ENCODE data around the gene SLC4A5.
A peak's percentile ranks its signal among the peaks of the same experiment; 100 is the strongest.
"Not testable (repeated sequence)": the region's sequence is repeated elsewhere in the genome, so short reads cannot be mapped to it uniquely, and the experiment has no call there.

Gene SLC4A5

DNA sequence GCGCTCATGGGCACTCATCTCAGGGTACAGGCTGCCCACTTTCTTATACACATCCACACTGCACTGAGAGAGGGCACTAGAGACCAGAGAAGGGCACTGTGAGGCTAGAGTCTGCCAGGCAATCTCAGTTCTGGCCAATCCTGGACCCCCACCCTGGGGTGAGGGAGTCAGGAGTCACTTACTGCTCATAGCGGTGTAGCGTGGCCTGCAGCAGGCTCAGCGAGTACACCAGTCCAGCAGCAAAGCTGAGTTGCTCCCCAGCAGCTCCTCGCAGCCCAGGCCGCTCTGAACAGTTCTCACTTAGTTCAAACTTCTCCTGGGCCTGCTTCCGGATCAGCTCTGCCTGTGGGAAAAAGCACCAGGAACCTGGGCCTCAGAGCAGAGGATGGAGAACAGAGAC is 24.6 kb upstream of the SLC4A5 start:
- no peak for DNase-seq (ENCODE audit: low read depth in 2 of 2)

DNA sequence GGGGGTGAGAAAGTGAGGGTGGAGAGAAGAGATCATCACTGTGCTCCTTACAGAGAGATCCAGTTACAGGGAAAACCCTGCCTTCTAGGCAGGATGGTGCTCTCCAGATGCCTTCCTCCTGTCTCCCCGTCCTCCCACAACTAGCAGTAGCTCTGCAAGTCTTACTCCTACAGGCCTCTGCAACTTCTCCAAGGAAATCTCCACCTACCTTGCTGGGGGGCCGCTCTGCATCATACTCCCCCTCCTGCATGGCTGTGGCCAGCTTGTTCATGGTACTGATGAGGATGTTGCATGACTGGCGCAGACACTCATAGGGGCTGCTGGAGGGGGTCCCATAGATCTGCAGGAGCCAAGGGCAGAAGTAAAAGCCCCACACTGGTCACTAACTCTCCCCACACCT is 22.8 kb upstream of the SLC4A5 start:
- no peak for DNase-seq (ENCODE audit: low read depth in 2 of 2)

DNA sequence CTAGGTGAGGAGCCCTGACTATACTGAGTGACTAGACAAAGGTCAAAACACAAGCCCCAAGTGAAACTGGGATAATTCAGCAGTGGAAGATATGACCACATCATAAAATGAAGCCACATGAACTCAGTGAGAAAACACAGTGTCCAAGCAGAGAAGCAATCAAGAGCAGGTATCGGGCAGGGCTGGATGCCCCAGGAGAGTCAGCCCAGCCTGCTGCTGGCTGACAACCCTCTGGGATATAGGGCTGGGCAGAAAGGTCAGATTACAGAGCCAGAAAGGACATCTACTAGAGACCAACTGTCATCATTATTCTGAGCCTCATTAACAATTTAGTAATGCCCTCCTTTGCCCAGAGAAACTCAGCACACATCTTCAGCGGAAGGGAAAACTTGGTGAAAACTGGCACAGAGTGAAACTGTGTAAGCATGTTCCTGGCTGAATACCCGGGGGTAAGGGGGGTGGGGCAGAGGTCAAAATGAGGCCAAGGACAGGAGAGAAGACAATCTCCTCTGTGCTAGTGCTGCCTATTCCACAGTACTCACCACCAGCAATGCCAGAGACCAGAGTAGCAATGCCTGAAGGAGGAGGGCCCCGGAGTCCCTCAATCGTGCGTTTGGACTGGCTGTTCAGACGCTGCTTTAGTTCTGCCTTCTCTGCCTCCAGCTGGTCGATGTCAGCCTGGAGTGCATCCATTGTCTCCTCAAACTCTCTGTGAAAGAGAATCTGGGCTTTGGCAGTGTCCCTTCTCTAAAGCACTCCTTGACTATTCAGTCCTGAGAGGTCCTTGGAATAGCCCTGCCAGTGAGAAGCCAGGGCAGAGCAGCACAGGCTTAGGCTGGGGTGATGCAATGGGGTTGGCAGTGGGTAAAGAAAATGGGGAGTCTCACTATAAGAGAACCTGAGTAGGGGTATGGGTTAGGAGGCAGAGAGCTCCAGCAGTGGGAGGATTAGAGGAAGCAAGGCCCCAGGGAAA is 21.6 kb upstream of the SLC4A5 start:
- DNase-seq (ENCODE audit: low read depth in 2 of 2) = no peak

DNA sequence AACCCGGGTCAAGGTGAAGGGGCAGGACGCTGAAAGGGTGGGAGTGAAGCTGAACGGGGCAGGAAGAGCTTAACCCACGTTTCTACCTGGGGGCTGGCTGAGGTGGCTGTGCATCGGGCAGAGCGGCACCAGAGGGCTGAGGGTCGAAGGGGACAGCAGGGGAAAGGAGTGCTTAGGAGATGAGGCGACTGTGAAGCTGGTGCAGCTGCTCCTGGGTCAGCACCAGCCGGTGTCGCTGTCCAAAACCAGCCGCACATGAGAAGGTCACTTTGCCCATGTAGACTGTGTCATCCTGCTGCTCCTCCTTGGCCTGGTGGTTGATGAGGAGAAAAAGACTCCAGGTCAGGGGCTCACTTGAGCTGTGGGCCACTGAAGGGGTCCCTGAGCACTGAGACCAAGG is 18.1 kb upstream of the SLC4A5 start:
- no peak for DNase-seq (ENCODE audit: low read depth in 2 of 2)

DNA sequence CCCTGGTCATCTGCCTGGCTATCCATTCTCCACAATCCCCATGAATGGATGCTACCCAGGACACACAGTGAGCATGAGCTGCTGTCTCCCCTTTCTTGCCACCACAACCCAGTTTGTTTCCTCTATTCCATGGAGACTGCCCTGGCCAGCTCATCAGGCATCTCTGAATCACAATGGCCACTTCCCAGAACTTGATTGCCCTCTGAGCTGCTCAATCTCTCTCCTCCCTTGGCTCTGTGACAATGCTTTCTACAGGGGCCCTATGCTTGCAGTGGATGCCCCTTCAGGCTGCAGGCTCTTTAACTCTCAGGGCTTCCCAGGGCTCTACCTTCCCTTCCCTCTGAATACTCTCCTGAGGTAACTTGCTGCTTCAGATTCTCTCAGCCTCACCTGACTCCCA is 14.4 kb upstream of the SLC4A5 start:
- no peak for DNase-seq (ENCODE audit: low read depth in 2 of 2)

DNA sequence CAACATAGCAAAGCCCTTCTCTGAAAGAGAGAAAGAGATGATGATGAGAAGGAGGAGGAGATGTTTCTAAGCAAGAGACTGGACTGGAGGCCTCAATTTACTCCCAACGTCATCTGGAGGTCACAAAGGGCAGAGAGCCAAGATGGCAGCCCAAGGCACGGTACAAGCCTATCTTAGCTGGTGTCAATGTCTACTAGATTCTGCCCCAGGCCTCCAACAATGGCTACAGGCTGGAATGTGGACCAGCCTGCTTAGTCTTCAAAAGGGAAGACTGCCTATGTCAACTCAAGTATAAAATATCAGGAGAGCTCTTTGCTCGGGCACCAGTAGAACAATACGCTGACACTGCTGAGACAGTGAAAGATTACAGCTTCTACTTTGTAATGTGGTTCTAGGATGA is 6.7 kb upstream of the SLC4A5 start:
- no peak for DNase-seq (ENCODE audit: low read depth in 2 of 2)

DNA sequence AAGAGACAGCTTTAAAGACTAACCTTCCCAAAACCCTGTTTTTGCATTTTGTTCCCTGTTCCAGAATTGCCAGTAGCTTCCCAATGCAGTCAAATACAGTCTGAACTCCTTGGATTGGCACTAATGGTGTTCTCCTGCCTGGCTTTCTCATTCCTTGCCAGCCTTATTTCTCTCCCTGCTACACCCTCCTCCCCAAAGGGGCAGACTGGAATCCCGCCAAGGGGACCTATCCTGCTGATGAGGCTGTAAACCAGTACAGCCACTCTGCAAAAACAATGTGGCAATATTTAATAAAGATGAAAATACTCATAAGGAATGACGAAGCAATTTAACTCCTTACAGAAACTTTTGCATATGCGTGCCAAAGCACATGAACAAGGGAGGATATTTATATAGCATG is 4.5 kb upstream of the SLC4A5 start:
- DNase-seq (ENCODE audit: low read depth in 2 of 2) = no peak

DNA sequence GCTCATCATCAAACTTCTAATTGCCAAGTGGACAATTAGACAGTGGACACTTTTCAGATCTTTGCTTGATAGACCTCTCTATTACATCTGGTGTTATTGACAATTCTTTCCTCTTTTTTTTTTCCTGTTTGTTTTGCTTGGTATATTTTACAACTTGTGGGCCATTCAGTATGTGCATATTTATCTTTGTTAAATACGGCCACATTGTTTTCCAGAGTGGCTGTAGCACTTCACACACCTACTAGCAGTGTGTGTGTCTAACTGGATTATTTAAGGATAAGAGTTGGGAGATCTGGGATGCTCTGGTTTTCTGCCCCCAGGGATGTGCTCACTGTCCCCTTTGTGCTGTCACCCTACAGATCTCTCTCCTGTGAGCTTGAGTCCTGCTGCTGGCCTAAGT is 4.1 kb upstream of the SLC4A5 start:
- DNase-seq (ENCODE audit: low read depth in 2 of 2) = no peak

DNA sequence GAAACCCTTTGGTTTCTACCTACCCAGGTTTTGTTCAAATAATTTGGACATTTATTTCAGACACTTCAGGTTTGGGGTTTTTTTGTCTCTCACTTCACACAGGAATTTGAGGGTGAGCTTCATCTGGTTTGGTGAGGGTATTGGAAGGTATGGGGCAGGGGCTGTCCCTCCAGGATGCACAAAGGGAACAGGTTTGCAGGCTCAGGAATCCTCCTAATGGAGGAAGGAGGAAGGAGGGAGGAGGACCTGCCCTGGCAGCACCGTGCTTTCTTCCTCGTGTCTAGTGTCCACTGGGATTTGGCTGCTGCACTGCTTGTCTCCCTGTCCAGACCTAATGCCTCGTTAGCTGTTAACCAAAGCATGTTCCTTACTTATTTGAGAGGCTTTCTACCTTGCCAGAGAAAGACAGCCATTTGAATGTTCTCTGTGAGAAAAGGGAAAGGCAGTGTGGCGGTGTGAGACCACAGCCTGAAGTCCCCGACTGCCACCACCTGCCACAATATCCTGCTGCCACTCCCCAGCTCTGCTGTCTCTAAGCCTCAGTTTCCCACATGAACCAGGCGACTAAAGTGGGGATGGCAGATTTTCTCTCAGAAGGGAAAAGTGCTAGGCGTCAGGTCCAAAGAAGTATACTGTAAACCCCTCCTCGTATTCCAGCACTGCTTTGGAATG is 2.2 kb upstream of the SLC4A5 start:
- DNase-seq (ENCODE audit: low read depth in 2 of 2) = no peak

DNA sequence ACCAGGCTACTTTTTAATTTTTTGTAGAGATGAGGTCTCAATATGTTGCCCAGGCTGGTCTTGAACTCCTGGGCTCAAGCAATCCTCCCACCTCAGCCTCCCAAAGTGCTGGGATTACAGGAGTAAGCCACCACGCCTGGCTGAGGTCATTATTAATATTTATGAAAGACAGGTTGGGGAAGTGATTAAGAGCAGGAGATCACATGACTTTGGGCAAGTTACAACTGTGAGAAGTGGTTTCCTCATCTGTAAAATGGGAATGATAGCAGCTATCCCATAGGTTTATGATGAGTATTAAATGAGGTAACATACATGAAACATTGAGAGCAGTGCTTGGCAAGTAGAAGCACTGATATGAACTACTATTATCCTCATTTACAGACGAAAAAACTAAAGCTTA is 7.0 kb downstream of the SLC4A5 start:
- DNase-seq (ENCODE audit: low read depth in 2 of 2) = not testable (repeated sequence)

DNA sequence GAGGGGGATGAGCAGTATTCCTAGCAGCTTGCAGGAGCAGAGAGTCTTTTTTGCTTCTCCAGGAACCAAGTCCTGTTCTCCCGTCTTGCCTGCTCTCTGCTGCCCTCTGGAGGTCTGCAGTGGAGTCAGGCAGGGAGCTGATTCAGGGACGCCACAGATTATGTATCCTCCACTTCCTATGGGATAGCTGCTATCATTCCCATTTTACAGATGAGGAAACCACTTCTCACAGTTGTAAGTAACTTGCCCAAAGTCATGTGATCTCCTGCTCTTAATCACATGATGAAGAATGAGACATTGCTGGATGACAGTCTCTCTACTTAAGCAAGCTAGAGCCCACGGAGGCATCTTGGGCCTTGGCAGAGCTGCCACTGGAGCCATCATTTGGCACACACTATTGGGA is 8.3 kb downstream of the SLC4A5 start:
- peak; percentile 35 to 50 for DNase-seq (ENCODE audit: low read depth in 2 of 2)

DNA sequence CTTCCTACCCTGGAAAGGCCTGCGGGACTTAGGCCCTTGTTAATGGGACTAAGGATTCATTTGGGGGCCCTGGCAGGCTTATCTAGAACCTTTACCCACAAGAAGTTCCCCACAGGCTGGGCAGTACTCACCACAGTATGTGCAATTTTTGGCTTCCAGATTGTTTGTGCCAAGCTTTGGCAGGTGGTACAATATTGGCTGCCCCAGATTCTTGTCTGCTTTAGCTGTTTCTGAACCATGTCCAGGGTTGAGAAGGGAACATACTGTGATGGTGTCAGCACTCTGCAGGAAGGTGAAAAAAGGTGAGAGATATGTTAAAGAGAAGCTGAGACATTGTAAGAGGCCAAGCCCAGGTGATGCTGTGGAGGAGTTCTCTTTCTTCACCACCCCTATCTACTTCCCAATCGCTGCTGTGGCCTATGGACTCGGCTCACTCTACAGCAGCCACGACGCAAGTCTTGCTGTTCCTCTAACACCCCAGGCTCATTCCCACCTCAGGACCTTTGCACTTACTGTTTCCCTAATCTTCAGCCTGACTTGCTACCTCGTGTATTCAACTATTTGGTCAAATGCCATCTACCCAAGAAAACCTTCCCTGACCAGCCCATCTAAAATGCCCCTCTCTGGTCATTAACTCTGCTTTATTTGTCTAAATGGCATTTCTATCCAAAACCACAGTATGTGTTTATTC is 9.2 kb downstream of the SLC4A5 start:
- DNase-seq (ENCODE audit: low read depth in 2 of 2) = no peak

DNA sequence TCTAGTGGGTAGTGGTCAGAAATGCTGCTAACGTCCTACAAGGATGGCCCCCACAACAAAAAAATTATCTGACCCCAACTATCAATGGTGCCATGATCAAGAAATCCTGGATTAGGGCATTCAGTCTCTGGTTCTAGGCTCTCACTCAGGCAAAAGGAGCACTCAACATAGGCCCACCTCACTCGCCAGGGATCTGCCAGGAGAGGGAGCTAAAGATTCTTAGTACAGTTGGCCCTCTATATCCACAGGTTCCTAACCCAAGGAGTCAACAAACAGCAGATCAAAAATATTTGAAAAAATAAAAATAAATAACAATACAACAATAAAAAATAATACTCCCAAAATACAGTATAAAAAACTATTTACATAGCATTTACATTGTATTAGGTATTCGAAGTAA is 10.0 kb downstream of the SLC4A5 start:
- no peak for DNase-seq (ENCODE audit: low read depth in 2 of 2)

DNA sequence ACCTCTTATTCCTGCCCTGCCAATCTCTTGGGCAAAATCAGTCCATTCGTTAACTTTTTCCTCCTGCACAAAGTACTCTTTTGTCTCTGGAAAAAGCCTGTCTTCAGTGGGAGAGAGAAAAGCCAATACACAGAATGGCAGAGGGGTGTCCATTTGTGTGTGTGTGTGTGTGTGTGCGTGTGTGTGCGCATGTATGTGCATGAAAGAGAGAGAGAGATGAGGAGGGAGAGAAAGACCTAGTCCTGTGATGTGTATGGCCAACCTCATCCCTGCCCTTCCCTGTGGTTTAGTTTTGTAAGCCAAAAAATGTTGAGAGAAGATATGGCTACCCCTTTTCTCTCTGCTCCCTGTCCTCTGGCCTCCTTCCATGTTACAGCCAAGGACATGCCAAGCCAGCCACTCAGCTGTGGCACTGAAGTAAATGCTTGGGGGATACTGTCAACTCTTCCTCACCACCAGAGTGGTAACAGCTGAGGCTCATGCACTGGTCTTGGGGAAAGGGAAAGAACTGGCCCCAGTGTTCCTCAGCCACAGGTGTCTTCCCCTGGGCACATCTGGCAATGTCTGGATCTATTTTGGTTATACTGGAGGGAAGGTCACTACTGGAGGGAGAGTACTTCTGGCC is 10.6 kb downstream of the SLC4A5 start:
- no peak for DNase-seq (ENCODE audit: low read depth in 2 of 2)

DNA sequence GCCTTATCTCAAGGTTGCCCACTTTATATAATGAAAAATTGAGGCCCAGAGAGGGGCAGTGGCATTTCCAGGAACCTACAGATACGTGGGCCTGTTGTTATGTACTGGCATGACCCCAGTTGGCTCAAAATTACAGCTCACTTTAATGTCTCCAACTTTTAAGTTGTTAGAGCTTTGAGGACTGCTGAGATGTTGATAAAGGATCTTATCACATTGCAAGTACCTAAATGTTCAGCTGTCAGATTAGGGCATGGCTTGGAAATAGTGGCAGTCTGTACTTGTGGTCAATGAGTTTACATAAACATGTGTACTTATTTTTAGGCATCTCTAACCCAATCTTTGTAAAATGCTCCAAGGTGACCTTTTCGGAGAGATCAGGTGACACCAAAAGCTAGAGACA is 14.6 kb downstream of the SLC4A5 start:
- DNase-seq (ENCODE audit: low read depth in 2 of 2) = no peak

DNA sequence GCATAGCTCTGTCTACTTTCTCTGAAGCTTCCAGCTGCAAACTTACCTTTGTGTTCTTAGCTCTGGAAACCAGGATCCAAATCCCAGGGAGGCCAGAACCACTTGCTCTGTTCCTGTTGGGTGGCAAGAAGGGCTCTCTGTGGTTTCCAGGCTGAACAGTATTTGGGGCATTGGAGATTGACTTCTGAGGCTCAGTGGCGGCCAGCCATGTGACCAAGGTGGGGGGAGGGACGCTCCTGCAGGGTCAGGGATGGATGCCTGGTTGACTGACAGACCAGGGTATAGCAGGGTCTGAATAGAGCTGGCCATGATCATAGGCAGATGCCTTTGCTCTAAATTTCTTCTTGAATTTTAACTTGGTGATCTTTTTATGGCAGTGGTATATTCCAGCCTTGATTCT is 15.1 kb downstream of the SLC4A5 start:
- no peak for DNase-seq (ENCODE audit: low read depth in 2 of 2)

DNA sequence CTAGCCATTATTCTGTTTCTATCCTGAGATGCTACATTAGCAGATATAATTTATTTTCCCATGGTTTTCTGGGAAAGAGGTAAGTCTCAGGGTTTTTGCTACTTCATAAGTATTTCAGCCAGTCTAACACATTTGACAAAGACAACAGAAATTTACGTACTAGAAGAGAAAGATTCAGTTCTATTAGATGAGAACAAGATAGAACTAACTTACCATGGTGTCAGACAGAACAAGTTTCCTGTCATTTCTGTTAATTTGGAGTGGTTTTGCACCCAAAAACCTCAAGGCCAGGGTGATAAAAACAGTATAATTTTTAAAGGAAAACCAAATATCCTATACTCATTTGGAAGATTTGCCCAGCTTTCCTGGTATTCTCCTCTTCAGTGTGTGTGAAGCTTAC is 15.6 kb downstream of the SLC4A5 start:
- no peak for DNase-seq (ENCODE audit: low read depth in 2 of 2)

DNA sequence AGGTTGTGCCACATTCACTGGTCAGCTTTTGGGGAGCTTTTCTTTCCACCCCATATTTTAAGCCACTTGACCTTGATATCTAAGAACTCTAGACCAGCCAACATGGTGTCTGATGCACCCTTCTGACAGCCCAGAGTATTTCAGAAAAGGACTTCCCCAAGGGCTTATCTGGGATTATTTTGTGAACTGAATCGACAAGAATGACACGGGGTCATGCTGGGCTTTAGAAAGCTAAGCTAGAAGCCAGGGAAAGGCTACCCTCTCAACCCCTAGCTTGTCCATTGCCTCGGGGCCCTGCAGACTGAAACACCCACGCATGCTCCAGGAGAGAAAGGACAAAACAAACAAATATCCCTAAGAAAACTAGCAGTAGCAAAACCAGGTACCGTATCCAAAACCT is 16.0 kb downstream of the SLC4A5 start:
- no peak for DNase-seq (ENCODE audit: low read depth in 2 of 2)

DNA sequence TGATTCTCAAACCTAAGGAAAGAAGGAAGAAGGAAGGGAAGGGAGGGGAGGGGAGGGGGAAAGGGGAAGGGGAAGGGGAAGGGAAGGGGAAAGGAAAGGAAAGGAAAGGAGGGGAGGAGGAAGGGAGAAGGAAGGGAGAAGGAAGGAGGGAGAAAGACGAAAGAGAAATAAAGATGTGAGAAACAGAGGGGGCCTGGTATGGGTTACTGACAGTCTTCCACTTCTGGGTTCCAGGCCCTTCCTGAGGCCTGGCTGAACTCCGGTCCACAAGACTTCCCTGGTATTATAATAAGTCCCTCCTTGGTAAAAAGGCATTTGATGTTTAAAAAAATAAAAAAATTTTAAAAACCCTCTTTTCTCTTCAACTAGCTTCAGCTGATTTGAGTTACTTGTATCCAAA is 17.4 kb downstream of the SLC4A5 start:
- DNase-seq (ENCODE audit: low read depth in 2 of 2) = no peak

DNA sequence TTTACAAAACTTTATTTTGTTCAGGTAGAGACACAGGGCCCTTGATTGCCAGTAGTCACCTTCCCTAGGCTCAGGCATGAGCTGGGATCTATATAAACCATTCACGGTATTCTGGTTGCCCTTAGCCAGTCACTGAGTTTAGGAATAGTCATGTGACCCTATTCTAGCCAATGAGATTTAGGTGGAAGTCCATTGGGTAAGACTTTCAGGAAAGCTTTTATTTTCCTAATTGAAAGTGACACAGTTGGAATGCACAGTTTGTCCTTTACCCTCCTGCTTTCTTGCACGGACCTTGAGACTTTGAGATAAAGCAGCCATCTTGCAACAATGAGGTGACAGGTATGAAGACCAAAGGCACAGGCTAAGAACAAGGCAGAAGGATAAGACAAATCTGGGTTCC is 21.5 kb downstream of the SLC4A5 start:
- DNase-seq (ENCODE audit: low read depth in 2 of 2) = no peak

DNA sequence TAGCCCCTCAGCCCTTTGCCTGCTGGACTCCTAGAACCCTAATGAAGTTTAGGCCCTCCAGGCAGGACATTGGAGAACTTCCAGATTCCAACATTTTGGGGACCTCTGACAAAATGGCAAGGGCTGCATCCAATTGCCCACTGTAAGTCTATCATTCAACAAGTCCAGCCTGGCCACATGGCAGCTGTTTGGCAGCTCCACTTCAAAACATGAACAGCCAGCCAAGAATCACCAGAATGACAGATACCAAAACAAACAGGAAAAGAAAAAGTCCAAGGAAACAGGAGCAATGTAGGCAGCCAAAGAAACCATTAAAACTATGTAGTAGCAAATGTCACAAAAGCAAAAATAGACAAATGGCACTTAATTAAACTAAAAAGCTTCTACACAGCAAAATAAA is 25.5 kb downstream of the SLC4A5 start:
- no peak for DNase-seq (ENCODE audit: low read depth in 2 of 2)

DNA sequence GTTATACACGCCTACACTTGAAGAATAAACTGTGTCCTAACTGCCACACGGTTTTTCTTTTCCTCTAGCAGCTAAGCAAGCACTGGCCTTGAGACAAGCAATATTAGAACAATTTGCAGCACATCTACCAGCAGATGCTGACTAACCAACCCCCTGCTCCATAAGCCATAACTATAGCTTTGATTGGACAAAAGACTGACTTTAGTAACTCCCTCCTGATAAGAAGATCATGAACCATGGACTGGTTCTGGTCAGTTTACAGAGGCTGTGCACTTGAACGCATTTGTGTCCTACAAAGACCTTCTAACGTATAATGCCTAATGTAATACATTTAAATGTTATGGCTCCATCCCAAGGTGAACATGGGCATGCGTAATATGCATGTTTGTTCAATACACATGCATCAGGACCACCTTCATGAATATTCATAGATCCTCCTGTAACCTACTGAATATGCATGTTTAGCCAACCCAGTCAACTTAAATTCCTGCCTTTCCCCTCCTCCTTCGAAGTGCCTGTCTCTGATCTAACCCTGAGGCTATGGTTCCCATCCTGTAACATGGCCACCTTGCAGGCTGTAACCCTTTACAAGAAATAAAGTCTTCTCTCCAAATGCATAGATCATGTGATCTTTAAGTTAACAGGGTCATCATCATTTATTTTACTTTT is 26.5 kb downstream of the SLC4A5 start:
- no peak for DNase-seq (ENCODE audit: low read depth in 2 of 2)
